NCI-H1694 (cell line): ENCODE results near the gene SUPT7L.
"Not testable (repeated sequence)": the region's sequence is repeated elsewhere in the genome, so short reads cannot be mapped to it uniquely, and the experiment has no call there.

Experiments
- DNase-seq: peaks from one replicate; lab custom pipeline; 2025; lab: John Stamatoyannopoulos, UW

SUPT7L gene

GRCh38 chr2:27685006-27685405, 21.6 kb upstream of the SUPT7L start:
- DNase-seq, result not testable (repeated sequence)

GRCh38 chr2:27683390-27684071, 20.1 kb upstream of the SUPT7L start:
- peak; percentile 97 for DNase-seq

- not testable (repeated sequence) for DNase-seq
Measured at GRCh38 chr2:27682334-27682771, 18.9 kb upstream of the SUPT7L start.

- DNase-seq, result no peak
Measured at GRCh38 chr2:27681841-27682240, 18.4 kb upstream of the SUPT7L start.

- DNase-seq, result no peak
Measured at GRCh38 chr2:27680571-27680970, 17.2 kb upstream of the SUPT7L start.

- DNase-seq, result no peak
Measured at GRCh38 chr2:27672723-27673486, 9.5 kb upstream of the SUPT7L start.

GRCh38 chr2:27671235-27671634, 7.8 kb upstream of the SUPT7L start:
- no peak for DNase-seq

GRCh38 chr2:27667446-27667845, 4.0 kb upstream of the SUPT7L start:
- no peak for DNase-seq

- no peak for DNase-seq
Measured at GRCh38 chr2:27664622-27665363, 1.4 kb upstream of the SUPT7L start.

- no peak for DNase-seq
Measured at GRCh38 chr2:27664154-27664574, 750 bp upstream of the SUPT7L start.

- DNase-seq, result no peak
Measured at GRCh38 chr2:27661371-27661770, 2.0 kb downstream of the SUPT7L start.

GRCh38 chr2:27655155-27655951, 8.1 kb downstream of the SUPT7L start:
- DNase-seq, result no peak

GRCh38 chr2:27653397-27653796, 10.0 kb downstream of the SUPT7L start:
- DNase-seq, result no peak

GRCh38 chr2:27652790-27653189, 10.6 kb downstream of the SUPT7L start:
- DNase-seq, result no peak

- DNase-seq, result no peak
Measured at GRCh38 chr2:27652341-27652740, 11.1 kb downstream of the SUPT7L start.

GRCh38 chr2:27651056-27651455, 12.4 kb downstream of the SUPT7L start:
- DNase-seq, result no peak

- DNase-seq, result no peak
Measured at GRCh38 chr2:27647737-27648136, 15.7 kb downstream of the SUPT7L start.

- DNase-seq, result no peak
Measured at GRCh38 chr2:27647289-27647688, 16.1 kb downstream of the SUPT7L start.

GRCh38 chr2:27645197-27645596, 18.2 kb downstream of the SUPT7L start:
- DNase-seq, result no peak

- no peak for DNase-seq
Measured at GRCh38 chr2:27640722-27641245, 22.6 kb downstream of the SUPT7L start.

- DNase-seq, result no peak
Measured at GRCh38 chr2:27638709-27639108, 24.7 kb downstream of the SUPT7L start.
